ENCODE results near the gene EREG.

GRCh38 chr4:74433541-74434172, 68.7 kb downstream of the EREG start:
- TF ChIP-seq CTCF (IDR thresholded peaks at IDR 0.05) (no peak), POLR2A (IDR thresholded peaks at IDR 0.05; ENCODE audit: low read depth) (no peak), POLR2AphosphoS5 (IDR thresholded peaks at IDR 0.05) (no peak), EP300 (IDR thresholded peaks at IDR 0.05) (no peak)
